GM23338 (cell line): Measurements from ENCODE around the gene SH3PXD2B. TPM values are rescaled to one million over a fixed set of nuclear protein-coding genes. Genes with fewer than 3 reads are reported as not detected.

Experiments used
- ATAC-seq: fragments of 200-7000 bp; cut with Tn5 transposase; 3 replicates; pipeline ENCODE4 v1.9.1; 2020
- DNase-seq: peaks from one replicate; pipeline ENCODE4 v3.0.0-alpha.2; 2015; ENCODE audit warnings: low spot score
- H2AFZ ChIP-seq: fragments of 200-600 bp; sonication (generic); 2 replicates; pipeline ENCODE4 v1.8.0; 2016; ENCODE audit warnings: antibody characterized with exemption, mild to moderate bottlenecking, moderate library complexity
- H3F3A ChIP-seq: fragments of 200-600 bp; sonication (generic); replicated peaks from 2 replicates; pipeline ENCODE4 v1.8.0; 2017; ENCODE audit warnings: antibody characterized with exemption, mixed run types, low read depth
- H3K27ac ChIP-seq: fragments of 200-600 bp; sonication (generic); 2 replicates; pipeline ENCODE4 v1.6.1; 2016; ENCODE audit warnings: low read depth
- H3K27me3 ChIP-seq: fragments of 200-600 bp; sonication (generic); 2 replicates; pipeline ENCODE4 v1.8.0; 2016; ENCODE audit warnings: mild to moderate bottlenecking, mixed run types, moderate library complexity; ENCODE audit not compliant: insufficient read depth
- H3K36me3 ChIP-seq: fragments of 200-600 bp; sonication (generic); 2 replicates; pipeline ENCODE4 v1.8.0; 2016; ENCODE audit warnings: mild to moderate bottlenecking; ENCODE audit not compliant: insufficient read depth
- H3K4me1 ChIP-seq: fragments of 200-600 bp; sonication (generic); 2 replicates; pipeline ENCODE4 v1.8.0; 2016; ENCODE audit warnings: mild to moderate bottlenecking, moderate library complexity; ENCODE audit not compliant: insufficient read depth
- H3K4me2 ChIP-seq: fragments of 200-600 bp; sonication (generic); 2 replicates; pipeline ENCODE4 v1.7.1; 2017; ENCODE audit warnings: mixed run types
- H3K4me3 ChIP-seq: fragments of 200-600 bp; sonication (generic); 2 replicates; pipeline ENCODE4 v1.6.1; 2016; ENCODE audit warnings: mixed run types
- H3K79me2 ChIP-seq: fragments of 200-600 bp; sonication (generic); replicated peaks from 2 replicates; pipeline ENCODE4 v1.8.0; 2017; ENCODE audit warnings: mild to moderate bottlenecking; ENCODE audit not compliant: insufficient read depth
- H3K9me2 ChIP-seq: fragments of 200-600 bp; sonication (generic); 2 replicates; pipeline ENCODE4 v1.8.0; 2017; ENCODE audit not compliant: insufficient read depth
- H4K20me1 ChIP-seq: fragments of 200-600 bp; sonication (generic); replicated peaks from 2 replicates; pipeline ENCODE4 v1.8.0; 2017; ENCODE audit warnings: mild to moderate bottlenecking; ENCODE audit not compliant: insufficient read depth
- H3K27ac Mint-ChIP-seq: 2 replicates; pipeline ENCODE4 v1.8.0; 2020; ENCODE audit warnings: inconsistent platforms, mild to moderate bottlenecking, moderate library complexity, mixed read lengths
- H3K27me3 Mint-ChIP-seq: 3 replicates; pipeline ENCODE4 v1.8.0; 2022; ENCODE audit warnings: low read depth, mild to moderate bottlenecking, moderate library complexity, mixed read lengths, inconsistent platforms; ENCODE audit not compliant: insufficient read depth, poor library complexity
- H3K36me3 Mint-ChIP-seq: 3 replicates; pipeline ENCODE4 v1.8.0; 2021; ENCODE audit warnings: low read depth, mild to moderate bottlenecking, inconsistent platforms, moderate library complexity, mixed read lengths
- H3K4me1 Mint-ChIP-seq: 3 replicates; pipeline ENCODE4 v1.8.0; 2020; ENCODE audit warnings: mild to moderate bottlenecking, inconsistent platforms, mixed read lengths
- H3K4me3 Mint-ChIP-seq: 3 replicates; pipeline ENCODE4 v1.8.0; 2021; ENCODE audit warnings: moderate library complexity, mild to moderate bottlenecking, inconsistent platforms, mixed read lengths
- H3K9me3 Mint-ChIP-seq: 3 replicates; pipeline ENCODE4 v1.8.0; 2020; ENCODE audit warnings: moderate library complexity, mild to moderate bottlenecking, inconsistent platforms, mixed read lengths
- CREB1 ChIP-seq: fragments of 250-450 bp; sonication (Bioruptor Pico); IDR thresholded peaks from 2 replicates; pipeline ENCODE4 v1.5.0; 2020; ENCODE audit warnings: low read depth, mild to moderate bottlenecking, moderate library complexity
- CTCF ChIP-seq, 2 experiments: fragments of 200-600 bp in 1 of 2; sonication (generic) in 1 of 2; conservative IDR thresholded peaks; 2 replicates each; pipeline versions ENCODE4 v1.5.1 to v1.6.1; 2016 to 2017; ENCODE audit warnings: antibody characterized with exemption in 2 of 2, low read depth in 2 of 2, mild to moderate bottlenecking in 2 of 2, moderate library complexity in 1 of 2
- ETS1 ChIP-seq: IDR thresholded peaks from 2 replicates; pipeline ENCODE4 v1.6.1; 2016; ENCODE audit warnings: antibody characterized with exemption
- EZH2 ChIP-seq: fragments of 200-600 bp; sonication (generic); IDR thresholded peaks from one replicate; pipeline ENCODE4 v1.8.0; 2017; ENCODE audit warnings: antibody characterized with exemption, mild to moderate bottlenecking, low read depth; ENCODE audit not compliant: unreplicated experiment
- EZH2phosphoT487 ChIP-seq: fragments of 200-600 bp; sonication (generic); IDR thresholded peaks from one replicate; pipeline ENCODE4 v1.8.1; 2018; ENCODE audit warnings: antibody characterized with exemption; ENCODE audit not compliant: unreplicated experiment
- NANOG ChIP-seq: IDR thresholded peaks from 2 replicates; pipeline ENCODE4 v1.6.1; 2016; ENCODE audit warnings: antibody characterized with exemption, borderline replicate concordance
- POLR2AphosphoS5 ChIP-seq: IDR thresholded peaks from 2 replicates; pipeline ENCODE4 v1.6.1; 2016; ENCODE audit warnings: antibody characterized with exemption, low read depth
- STAT1 ChIP-seq: IDR thresholded peaks from one replicate; pipeline ENCODE4 v1.6.1; 2016; ENCODE audit warnings: antibody characterized with exemption; ENCODE audit not compliant: unreplicated experiment
- ZNF114 ChIP-seq: fragments of 250-450 bp; sonication (Bioruptor Pico); IDR thresholded peaks from 2 replicates; pipeline ENCODE4 v1.5.0; 2020; ENCODE audit warnings: mild to moderate bottlenecking, moderate library complexity
- ZNF331 ChIP-seq: fragments of 250-450 bp; sonication (Bioruptor Pico); IDR thresholded peaks from 2 replicates; pipeline ENCODE4 v1.5.0; 2020; ENCODE audit warnings: low read depth, mild to moderate bottlenecking, moderate library complexity
- ZNF462 ChIP-seq: fragments of 250-450 bp; sonication (Bioruptor Pico); IDR thresholded peaks from 2 replicates; pipeline ENCODE4 v1.5.0; 2020; ENCODE audit warnings: mild to moderate bottlenecking, moderate library complexity
- polyA plus RNA-seq: library from polyadenylated mRNA; unstranded; fragments of >200 nt; fragmentation: Nextera tagmentation; extraction: Ambion mirVana; gene quantifications from 2 replicates; pipeline ENCODE4 v1.2.1, GENCODE V29; 2016
- total RNA-seq: library from RNA; depleted of rRNA; stranded (reverse); fragments of >200 nt; shearing (Covaris generic); gene quantifications from 2 replicates; pipeline ENCODE4 v1.2.3, GENCODE V29; 2014

SH3PXD2B gene
- total and polyA plus RNA-seq, 2 experiments from 2014 or later, result 40.2 to 52.5 TPM

GRCh38 chr5:172501708-172502320, 47.5 kb upstream of the SH3PXD2B start (continued):
- no peak for TF ChIP-seq CTCF (conservative IDR thresholded peaks at IDR 0.05; ENCODE audit: low read depth in 2 of 2)

- Histone ChIP-seq H3K27ac (no peak overlapping the region), H3F3A (no peaks in the 10 kb centered on the region), H3K4me3 (no peak overlapping the region), H3K27me3 (no peaks in the 10 kb centered on the region), H3K79me2 (no peaks in the 10 kb centered on the region), H3K4me2 (no peak overlapping the region), H3K4me1 (no peaks in the 10 kb centered on the region), H2AFZ (no peak overlapping the region), H3K36me3 (no peaks in the 10 kb centered on the region), H3K9me2 (0 out of 2 replicates have a peak, but pooled peaks cover 3% of the 10 kb centered on the region), H4K20me1 (no peaks in the 10 kb centered on the region)
- H3K27ac Mint-ChIP-seq, result no peak overlapping the region
- no peaks in the 10 kb centered on the region for H3K36me3 Mint-ChIP-seq
- no peak overlapping the region for H3K4me3 Mint-ChIP-seq
- H3K27me3 Mint-ChIP-seq, result peaks cover 15% of the 10 kb centered on the region
- ATAC-seq (no peak), DNase-seq (no peak)
- H3K9me3 Mint-ChIP-seq, result no peaks in the 10 kb centered on the region
- H3K4me1 Mint-ChIP-seq, result no peaks in the 10 kb centered on the region
- TF ChIP-seq CREB1 (no peak), ZNF462 (CRISPR knock-in tag) (no peak), ZNF114 (CRISPR knock-in tag) (no peak), EZH2 (no peak), STAT1 (no peak), NANOG (no peak), POLR2AphosphoS5 (no peak), EZH2phosphoT487 (no peak), CTCF (conservative IDR thresholded peaks at IDR 0.05; ENCODE audit: low read depth in 2 of 2) (no peak), ETS1 (no peak), ZNF331 (CRISPR knock-in tag) (no peak)
These were observed 45.0 kb upstream of the SH3PXD2B start for GRCh38 chr5:172499287-172499686.
